Panc1 (cell line): ENCODE measurements around the gene TMC8.

Experiments
- CTCF ChIP-seq: fragments of 450-650 bp; IDR thresholded peaks from 2 replicates; pipeline ENCODE4 v1.5.1; 2017; ENCODE audit warnings: mild to moderate bottlenecking
- TF ChIP-seq, protein P1 (sequence below), 2 experiments: IDR thresholded peaks; 2 replicates each; pipeline ENCODE4 v1.6.1; 2011 to 2012; ENCODE audit warnings: low read depth in 2 of 2, control low read depth in 1 of 2, low read length in 1 of 2, mild to moderate bottlenecking in 1 of 2, moderate library complexity in 1 of 2; ENCODE audit not compliant: insufficient read depth in 1 of 2

DNA sequence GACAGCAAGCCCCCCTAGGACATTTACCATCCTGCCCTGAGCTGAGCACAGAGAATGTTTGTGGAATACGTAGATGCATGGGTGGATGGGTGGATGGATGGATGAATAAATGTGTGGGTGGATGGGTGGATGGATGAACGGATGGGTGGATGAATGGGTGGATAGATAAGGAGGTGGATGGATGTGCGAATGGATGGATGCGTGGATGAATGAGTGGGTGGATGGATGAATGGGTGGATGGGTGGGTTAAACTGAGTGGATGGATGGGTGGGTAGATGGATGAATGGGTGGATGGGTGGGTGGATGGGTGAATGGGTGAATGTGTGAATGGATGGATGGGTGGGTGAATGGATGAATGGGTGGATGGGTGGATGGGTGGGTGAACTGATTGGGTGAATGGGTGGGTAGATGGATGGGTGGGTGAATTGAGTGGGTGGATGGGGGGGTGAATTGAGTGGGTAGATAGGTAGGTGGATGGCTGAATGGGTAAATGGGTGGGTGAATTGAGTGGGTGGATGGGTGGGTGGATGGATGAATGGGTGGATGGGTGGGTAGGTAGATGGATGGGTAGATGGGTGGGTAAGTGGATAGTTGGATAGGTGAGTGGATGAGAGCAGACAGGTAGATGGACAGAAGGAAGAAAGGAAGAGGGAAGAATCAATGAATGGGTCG lies 7.2 kb upstream of the TMC8 start:
- no peak for TF ChIP-seq CTCF
- TF ChIP-seq, protein P1, sequence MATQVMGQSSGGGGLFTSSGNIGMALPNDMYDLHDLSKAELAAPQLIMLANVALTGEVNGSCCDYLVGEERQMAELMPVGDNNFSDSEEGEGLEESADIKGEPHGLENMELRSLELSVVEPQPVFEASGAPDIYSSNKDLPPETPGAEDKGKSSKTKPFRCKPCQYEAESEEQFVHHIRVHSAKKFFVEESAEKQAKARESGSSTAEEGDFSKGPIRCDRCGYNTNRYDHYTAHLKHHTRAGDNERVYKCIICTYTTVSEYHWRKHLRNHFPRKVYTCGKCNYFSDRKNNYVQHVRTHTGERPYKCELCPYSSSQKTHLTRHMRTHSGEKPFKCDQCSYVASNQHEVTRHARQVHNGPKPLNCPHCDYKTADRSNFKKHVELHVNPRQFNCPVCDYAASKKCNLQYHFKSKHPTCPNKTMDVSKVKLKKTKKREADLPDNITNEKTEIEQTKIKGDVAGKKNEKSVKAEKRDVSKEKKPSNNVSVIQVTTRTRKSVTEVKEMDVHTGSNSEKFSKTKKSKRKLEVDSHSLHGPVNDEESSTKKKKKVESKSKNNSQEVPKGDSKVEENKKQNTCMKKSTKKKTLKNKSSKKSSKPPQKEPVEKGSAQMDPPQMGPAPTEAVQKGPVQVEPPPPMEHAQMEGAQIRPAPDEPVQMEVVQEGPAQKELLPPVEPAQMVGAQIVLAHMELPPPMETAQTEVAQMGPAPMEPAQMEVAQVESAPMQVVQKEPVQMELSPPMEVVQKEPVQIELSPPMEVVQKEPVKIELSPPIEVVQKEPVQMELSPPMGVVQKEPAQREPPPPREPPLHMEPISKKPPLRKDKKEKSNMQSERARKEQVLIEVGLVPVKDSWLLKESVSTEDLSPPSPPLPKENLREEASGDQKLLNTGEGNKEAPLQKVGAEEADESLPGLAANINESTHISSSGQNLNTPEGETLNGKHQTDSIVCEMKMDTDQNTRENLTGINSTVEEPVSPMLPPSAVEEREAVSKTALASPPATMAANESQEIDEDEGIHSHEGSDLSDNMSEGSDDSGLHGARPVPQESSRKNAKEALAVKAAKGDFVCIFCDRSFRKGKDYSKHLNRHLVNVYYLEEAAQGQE (IDR thresholded peaks at IDR 0.05; ENCODE audit: insufficient read depth in 1 of 2, low read depth in 2 of 2, low read length in 1 of 2), result no peak
